ENCODE data around the gene GMIP. TPM values are rescaled to one million over a fixed set of nuclear protein-coding genes. Genes with fewer than 3 reads are reported as not detected.
A peak's percentile ranks its signal among the peaks of the same experiment; 100 is the strongest.

GMIP gene
- total RNA-seq, 4 donors from 2014 or later: 12.9 to 23.5 (median 17.3) TPM

GRCh38 chr19:19588546-19588945 lies 54.9 kb downstream of the GMIP start:
- peaks cover 10 to 12% of the 10 kb centered on the region in 2 donors for H3K4me1 ChIP-seq

GRCh38 chr19:19587771-19588170 lies 55.7 kb downstream of the GMIP start:
- H3K36me3 ChIP-seq: no peaks in the 10 kb centered on the region
- no peak overlapping the region for H3K27ac ChIP-seq
- peaks cover 10% of the 10 kb centered on the region in 2 donors for H3K4me1 ChIP-seq
- TF ChIP-seq CTCF (IDR thresholded peaks at IDR 0.05): no peak
- no peak for TF ChIP-seq POLR2A (IDR thresholded peaks at IDR 0.05)
- no peaks in the 10 kb centered on the region for H3K9me3 ChIP-seq
- peak; percentile 44 to 46 for DNase-seq
- H3K4me3 ChIP-seq (replicated peaks in 1 of 3): no peak overlapping the region
- intact Hi-C loops (cut with DNase I): no loop called here
- H3K27me3 ChIP-seq: no peaks in the 10 kb centered on the region
- WGBS, 2 donors: 92 to 96% methylated on average over 5 of the region's 5 CpGs

More at GRCh38 chr19:19588546-19588945, 54.9 kb downstream of the GMIP start:
- TF ChIP-seq POLR2A (IDR thresholded peaks at IDR 0.05) (no peak), CTCF (IDR thresholded peaks at IDR 0.05) (no peak)
- 90 to 93% methylated on average over 2 of the region's 2 CpGs for WGBS, 2 donors
- no peak for DNase-seq
- Histone ChIP-seq H3K4me3 (replicated peaks in 1 of 3) (no peak overlapping the region), H3K27ac (no peak overlapping the region), H3K27me3 (no peaks in the 10 kb centered on the region), H3K36me3 (no peaks in the 10 kb centered on the region), H3K9me3 (no peaks in the 10 kb centered on the region)
- intact Hi-C loops (cut with DNase I): no loop called here

- intact Hi-C loops (cut with DNase I): no loop called here
- H3K27ac ChIP-seq: no peak overlapping the region
- no peak for DNase-seq
- no peak for TF ChIP-seq CTCF (IDR thresholded peaks at IDR 0.05)
- TF ChIP-seq POLR2A (IDR thresholded peaks at IDR 0.05): no peak
- no peaks in the 10 kb centered on the region for H3K27me3 ChIP-seq
- WGBS, 2 donors: 92 to 97% methylated on average over 6 of the region's 6 CpGs
- no peak overlapping the region for H3K4me3 ChIP-seq (replicated peaks in 1 of 3)
- no peaks in the 10 kb centered on the region for H3K36me3 ChIP-seq
- H3K9me3 ChIP-seq: no peaks in the 10 kb centered on the region
- H3K4me1 ChIP-seq: peaks cover 0 to 4% of the 10 kb centered on the region in 2 donors
Measured at GRCh38 chr19:19584356-19584755, 59.1 kb downstream of the GMIP start.

- 87 to 100% methylated on average over 6 of the region's 6 CpGs for WGBS, 2 donors
- H3K27ac ChIP-seq: no peak overlapping the region
- H3K4me1 ChIP-seq: peaks cover 0 to 4% of the 10 kb centered on the region in 2 donors
- no peak for DNase-seq
- H3K27me3 ChIP-seq: no peaks in the 10 kb centered on the region
- H3K9me3 ChIP-seq: no peaks in the 10 kb centered on the region
- H3K4me3 ChIP-seq (replicated peaks in 1 of 3): no peak overlapping the region
- TF ChIP-seq CTCF (IDR thresholded peaks at IDR 0.05) (no peak), POLR2A (IDR thresholded peaks at IDR 0.05) (no peak)
- H3K36me3 ChIP-seq: no peaks in the 10 kb centered on the region
- intact Hi-C loops (cut with DNase I): no loop called here
Measured at GRCh38 chr19:19582471-19582870, 61.0 kb downstream of the GMIP start.

- WGBS, 2 donors: 94 to 96% methylated on average over 12 to 13 of the region's 13 CpGs
- intact Hi-C loops (cut with DNase I): no loop called here
- no peak for DNase-seq
Measured at GRCh38 chr19:19581391-19581790, 62.1 kb downstream of the GMIP start.

More at GRCh38 chr19:19581391-19581790, 62.1 kb downstream of the GMIP start:
- TF ChIP-seq POLR2A (IDR thresholded peaks at IDR 0.05) (no peak), CTCF (IDR thresholded peaks at IDR 0.05) (no peak)
- Histone ChIP-seq H3K27ac (no peak overlapping the region), H3K27me3 (no peaks in the 10 kb centered on the region), H3K4me3 (replicated peaks in 1 of 3) (no peak overlapping the region), H3K4me1 (no peaks in the 10 kb centered on the region), H3K9me3 (no peaks in the 10 kb centered on the region), H3K36me3 (no peaks in the 10 kb centered on the region)

Measured in thyroid gland (tissue), 4 donors.